ENCODE measurements around the gene ANTXR2. TPM values are rescaled to one million over a fixed set of nuclear protein-coding genes. Genes with fewer than 3 reads are reported as not detected.

The ANTXR2 gene
- total and polyA plus RNA-seq, 2 of the 8 experiments (the other 6 are each of a cell fraction or from before 2014, with no cell fraction given): 1.1 to 7.5 TPM

DNA sequence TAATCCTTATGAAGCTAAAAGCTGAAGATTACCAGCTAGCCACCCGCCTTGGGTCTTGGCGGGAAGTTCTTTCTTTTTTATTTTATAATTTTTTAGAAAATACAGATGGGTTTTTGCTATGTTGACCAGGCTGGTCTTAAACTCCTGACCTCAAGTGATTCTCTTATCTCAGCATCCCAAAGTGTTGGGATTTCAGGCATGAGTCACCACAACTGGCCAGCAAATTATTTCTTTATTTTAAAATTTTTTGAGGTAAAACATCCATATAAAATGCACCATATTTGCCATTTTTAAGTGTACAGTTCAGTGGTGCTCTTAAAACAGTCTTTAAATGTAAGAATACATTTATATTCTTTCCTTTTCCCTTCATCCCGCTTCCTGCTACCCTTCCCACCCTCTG, 40.6 kb upstream of the ANTXR2 start:
- Histone ChIP-seq H3K9me3 (ENCODE audit: insufficient read depth in 2 of 2, low read depth in 1 of 2, low read length in 1 of 2) (no peaks in the 10 kb centered on the region), H3K36me3 (ENCODE audit: control insufficient read depth in 2 of 4, insufficient read depth in 4 of 4, low read length in 3 of 4) (no peaks in the 10 kb centered on the region), H3K4me2 (ENCODE audit: insufficient read depth in 1 of 2, low read depth in 2 of 2, low read length in 2 of 2) (no peak overlapping the region), H3K4me3 (ENCODE audit: extremely low read depth in 1 of 4, insufficient read depth in 2 of 4, low read depth in 3 of 4, low read length in 4 of 4) (no peak overlapping the region), H2BK15ac (ENCODE audit: low read length) (no peak overlapping the region), H3K18ac (ENCODE audit: extremely low read depth, low read length) (no peak overlapping the region), H2BK12ac (ENCODE audit: low read depth, low read length) (no peak overlapping the region), H3K4ac (replicated peaks; ENCODE audit: insufficient read length, low read depth, low read length) (no peak overlapping the region), H2AFZ (ENCODE audit: low read length) (no peak overlapping the region), H3K79me1 (ENCODE audit: low read depth, low read length) (no peaks in the 10 kb centered on the region), H2BK5ac (ENCODE audit: low read depth, low read length) (no peak overlapping the region), H4K20me1 (replicated peaks in 1 of 2; ENCODE audit: control insufficient read depth in 1 of 2, insufficient read depth in 2 of 2, low read length in 2 of 2) (no peaks in the 10 kb centered on the region), H4K91ac (replicated peaks; ENCODE audit: insufficient read length, low read length) (no peak overlapping the region), H3K14ac (ENCODE audit: insufficient read length) (no peak overlapping the region), H3K9ac (replicated peaks in 1 of 4; ENCODE audit: extremely low read depth in 1 of 4, low read depth in 3 of 4, low read length in 3 of 4) (no peak overlapping the region), H2BK120ac (replicated peaks; ENCODE audit: low read depth, low read length) (no peak overlapping the region), H3K56ac (replicated peaks; ENCODE audit: insufficient read length, low read depth, low read length) (no peak overlapping the region), H3K23me2 (ENCODE audit: low read depth, low read length) (no peaks in the 10 kb centered on the region), H3K27me3 (replicated peaks in 1 of 4; ENCODE audit: control insufficient read depth in 3 of 4, extremely low read depth in 1 of 4, insufficient read depth in 3 of 4, low read length in 3 of 4) (no peaks in the 10 kb centered on the region), H3K23ac (ENCODE audit: insufficient read length) (no peak overlapping the region), H3K79me2 (ENCODE audit: control insufficient read depth in 1 of 2, insufficient read depth in 2 of 2, low read length in 2 of 2) (no peaks in the 10 kb centered on the region), H4K8ac (ENCODE audit: extremely low read depth, insufficient read depth, low read length) (no peak overlapping the region), H2BK20ac (ENCODE audit: low read length) (no peak overlapping the region), H3K4me1 (replicated peaks in 1 of 4; ENCODE audit: control insufficient read depth in 3 of 4, insufficient read depth in 4 of 4, low read length in 3 of 4) (no peaks in the 10 kb centered on the region), H4K5ac (ENCODE audit: insufficient read length, low read depth, low read length) (no peak overlapping the region), H3K27ac (ENCODE audit: low read depth, low read length) (no peak overlapping the region), H2AK5ac (ENCODE audit: low read depth, low read length) (no peak overlapping the region)
- TF ChIP-seq CBX8 (IDR thresholded peaks at IDR 0.05; ENCODE audit: borderline replicate concordance, low read depth, low read length) (no peak), BCL11A (IDR thresholded peaks at IDR 0.05; ENCODE audit: low read depth in 2 of 2, low read length in 2 of 2) (no peak)
- CTCF ChIA-PET (ENCODE audit: partially characterized antibody): interaction anchor here (1.3 to 4.1 kb wide), 2 partner anchors 12 to 396 kb away, joined by 3 to 13 read pairs; no protein-coding TSS in a partner anchor
- 93% methylated on average over 3 of the region's 3 CpGs; no CpG with 5 or more reads in 1 of the 2 experiments for WGBS, 2 experiments (ENCODE audit: extremely low coverage in 1 of 2, insufficient coverage in 1 of 2, insufficient read length in 1 of 2, insufficient replicate concordance in 2 of 2, low coverage in 1 of 2, low lambda C conversion rate in 2 of 2, missing lambda C conversion rate in 1 of 2)
- no peak for DNase-seq (ENCODE audit: low read depth in 1 of 2, low spot score in 2 of 2)
- no peak for FAIRE-seq
- POLR2A ChIA-PET (ENCODE audit: partially characterized antibody): no interaction called here

Measured in H1 (cell line).